ENCODE data around the gene CRKL. TPM values are rescaled to one million over a fixed set of nuclear protein-coding genes. Genes with fewer than 3 reads are reported as not detected.

Gene CRKL
- total and polyA plus RNA-seq, 2 of the 4 experiments (the other 2 are of a cell fraction) = 20.6 to 35.5 TPM

DNA sequence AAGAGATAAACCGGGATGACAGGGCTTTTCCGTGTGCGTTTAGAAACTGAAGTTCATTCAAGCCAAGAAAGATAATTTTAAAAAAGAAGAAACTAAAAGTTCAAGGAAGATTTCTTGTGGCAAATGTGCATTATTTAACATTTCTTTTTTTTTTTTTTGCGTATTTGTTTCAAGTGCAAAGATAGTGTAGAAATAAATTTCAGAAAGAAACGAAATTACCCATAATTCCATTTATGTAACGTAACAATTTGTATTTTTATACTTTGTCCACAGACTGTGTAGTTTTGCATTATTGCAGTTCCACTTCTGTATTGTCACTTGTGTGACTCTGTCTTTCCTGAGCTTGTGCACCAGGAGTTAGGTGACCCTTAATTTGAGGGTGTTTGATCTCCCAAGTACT, 34.4 kb upstream of the CRKL start:
- Histone ChIP-seq H3K4ac (ENCODE audit: low read depth, low read length) (no peak overlapping the region), H4K5ac (ENCODE audit: low read depth, low read length) (no peak overlapping the region), H2AK9ac (replicated peaks; ENCODE audit: low read depth, low read length, poor library complexity) (peak overlapping the region; percentile 26), H4K91ac (ENCODE audit: insufficient read depth, low read depth, low read length) (no peak overlapping the region), H3K79me1 (ENCODE audit: low read depth in 1 of 2, low read length in 2 of 2) (peaks cover 0 to 3% of the 10 kb centered on the region in 2 experiments; a peak in 1 of 4 replicates), H3K27me3 (ENCODE audit: control insufficient read depth, insufficient read depth, low read length) (no peaks in the 10 kb centered on the region), H2BK20ac (ENCODE audit: low read depth, low read length) (no peak overlapping the region), H3K56ac (ENCODE audit: extremely low read depth, insufficient read depth, low read length) (no peak overlapping the region), H2BK120ac (ENCODE audit: low read depth, low read length) (no peak overlapping the region), H2AK5ac (ENCODE audit: low read depth, low read length) (no peak overlapping the region), H3K27ac (ENCODE audit: insufficient read depth, low read length) (no peak overlapping the region), H3K9ac (ENCODE audit: low read depth, low read length) (no peak overlapping the region), H2BK15ac (ENCODE audit: low read depth, low read length) (no peak overlapping the region), H3K9me3 (ENCODE audit: control insufficient read depth, insufficient read depth, low read length) (no peaks in the 10 kb centered on the region), H3K9me1 (ENCODE audit: insufficient read depth, low read length) (no peaks in the 10 kb centered on the region), H3K14ac (replicated peaks; ENCODE audit: low read depth, low read length) (no peak overlapping the region), H4K20me1 (ENCODE audit: insufficient read depth, low read length) (peaks cover 8% of the 10 kb centered on the region), H3K23ac (ENCODE audit: low read depth, low read length) (no peak overlapping the region), H3K18ac (ENCODE audit: low read depth, low read length) (no peak overlapping the region), H3K4me1 (ENCODE audit: control insufficient read depth, insufficient read depth, low read length) (peaks cover 5% of the 10 kb centered on the region; the same call in 1 of the 2 replicates), H4K8ac (ENCODE audit: low read depth in 2 of 2, low read length in 2 of 2) (no peak overlapping the region), H2BK5ac (ENCODE audit: low read depth, low read length, poor library complexity, severe bottlenecking) (no peak overlapping the region), H3K36me3 (ENCODE audit: control insufficient read depth, insufficient read depth, low read length) (peaks cover 28% of the 10 kb centered on the region), H3K4me2 (ENCODE audit: low read depth, low read length) (no peak overlapping the region), H2AFZ (replicated peaks; ENCODE audit: low read length, poor library complexity) (no peak overlapping the region), H3K4me3 (ENCODE audit: insufficient read depth, low read depth, low read length) (no peak overlapping the region)
- DNase-seq (no peak), ATAC-seq (ENCODE audit: low read depth) (no peak)
- BruUV-seq (replicated peaks) = no TSS peak
- ChIA-PET POLR2A (ENCODE audit: unreplicated experiment) (no interaction called here), CTCF (no interaction called here)
- intact Hi-C loops (cut with micrococcal nuclease) = loop anchor here (10.0 kb wide), 1 partner anchor 72 kb away; no protein-coding TSS in a partner anchor
- dilution Hi-C loops (cut with HindIII; ENCODE audit: low sequenced_read_pairs, unreplicated experiment) = no loop called here
- no CpG with 5 or more reads among the region's 6 CpGs for whole genome bisulfite sequencing, 2 experiments (ENCODE audit: extremely low coverage in 2 of 2, insufficient read length in 1 of 2)
- in situ Hi-C loops (cut with MboI; ENCODE audit: low sequenced_read_pairs) = no loop called here
- TF ChIP-seq CHD1 (IDR thresholded peaks at IDR 0.05; ENCODE audit: low read depth, low read length) = no peak
- TF ChIP-seq CEBPB (IDR thresholded peaks at IDR 0.05; ENCODE audit: low read depth, low read length) = no peak
- TF ChIP-seq, protein P1, sequence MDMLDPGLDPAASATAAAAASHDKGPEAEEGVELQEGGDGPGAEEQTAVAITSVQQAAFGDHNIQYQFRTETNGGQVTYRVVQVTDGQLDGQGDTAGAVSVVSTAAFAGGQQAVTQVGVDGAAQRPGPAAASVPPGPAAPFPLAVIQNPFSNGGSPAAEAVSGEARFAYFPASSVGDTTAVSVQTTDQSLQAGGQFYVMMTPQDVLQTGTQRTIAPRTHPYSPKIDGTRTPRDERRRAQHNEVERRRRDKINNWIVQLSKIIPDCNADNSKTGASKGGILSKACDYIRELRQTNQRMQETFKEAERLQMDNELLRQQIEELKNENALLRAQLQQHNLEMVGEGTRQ (IDR thresholded peaks at IDR 0.05; ENCODE audit: low read depth, low read length) = no peak
- no peak for TF ChIP-seq RCOR1 (IDR thresholded peaks at IDR 0.05; ENCODE audit: insufficient replicate concordance, low read length)
- no peak for TF ChIP-seq POLR2A (IDR thresholded peaks at IDR 0.05; ENCODE audit: low read depth, low read length)
- no peak for TF ChIP-seq FOS (IDR thresholded peaks at IDR 0.05; ENCODE audit: low read depth, low read length)
- TF ChIP-seq RAD21 (IDR thresholded peaks at IDR 0.05; ENCODE audit: low read length) = no peak
- no peak for TF ChIP-seq RFX5 (IDR thresholded peaks at IDR 0.05; ENCODE audit: low read depth, low read length)

All from IMR-90 (cell line).